Measurements from ENCODE around the gene LHX3. TPM values are rescaled to one million over a fixed set of nuclear protein-coding genes. Genes with fewer than 3 reads are reported as not detected.

Gene LHX3
- total and polyA plus RNA-seq, 2 of the 8 experiments (the other 6 are each of a cell fraction or from before 2014, with no cell fraction given) = 0.02 TPM; not detected in 1

DNA sequence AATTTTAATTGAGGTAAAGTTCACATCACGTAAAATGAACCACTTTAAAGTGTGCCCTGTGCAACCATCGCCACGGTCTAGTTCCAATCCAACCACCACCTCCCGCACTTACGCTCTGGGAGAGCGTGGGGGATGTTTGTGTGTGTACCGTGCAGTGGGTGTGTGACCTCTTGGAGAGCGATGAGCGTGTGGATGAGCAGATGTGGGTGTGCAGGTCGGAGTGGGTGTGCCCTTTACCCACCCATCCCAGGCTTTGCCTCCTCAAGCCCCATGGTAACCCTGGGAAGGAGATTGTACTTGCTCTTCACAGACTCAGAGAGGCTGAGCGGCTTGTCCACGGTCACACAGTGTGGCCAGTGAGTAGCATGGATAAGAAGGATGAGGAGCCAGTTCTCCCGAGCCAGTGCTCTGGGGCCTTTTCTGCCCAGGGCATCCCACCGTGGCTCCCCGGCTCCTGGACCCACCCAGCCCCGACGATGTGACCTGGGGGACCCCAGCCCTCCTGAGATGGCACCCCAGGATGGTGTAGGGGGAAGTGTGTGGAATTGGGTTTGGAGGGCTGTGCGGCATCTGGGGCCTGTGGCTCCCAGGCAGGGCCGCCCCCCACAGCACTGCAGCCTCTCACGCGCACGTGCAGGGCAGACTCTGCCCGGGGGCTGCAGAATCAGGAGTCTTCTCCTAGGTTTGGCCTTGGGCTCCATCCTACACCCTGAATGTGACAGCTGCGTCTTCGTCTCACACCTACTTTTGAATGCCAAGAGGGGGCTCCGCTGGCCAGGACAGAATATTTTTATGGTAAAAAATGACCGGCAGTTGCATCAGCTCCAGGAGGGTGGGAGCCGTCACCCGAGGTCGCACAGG lies 13.6 kb downstream of the LHX3 start:
- H3K27ac ChIP-seq (ENCODE audit: low read depth, low read length) = no peak overlapping the region
- no peak for TF ChIP-seq SIN3A (conservative IDR thresholded peaks at IDR 0.05 in 1 of 2, IDR thresholded peaks at IDR 0.05 in 1 of 2; ENCODE audit: low read depth in 1 of 2, low read length in 2 of 2)
- TF ChIP-seq, protein P1, sequence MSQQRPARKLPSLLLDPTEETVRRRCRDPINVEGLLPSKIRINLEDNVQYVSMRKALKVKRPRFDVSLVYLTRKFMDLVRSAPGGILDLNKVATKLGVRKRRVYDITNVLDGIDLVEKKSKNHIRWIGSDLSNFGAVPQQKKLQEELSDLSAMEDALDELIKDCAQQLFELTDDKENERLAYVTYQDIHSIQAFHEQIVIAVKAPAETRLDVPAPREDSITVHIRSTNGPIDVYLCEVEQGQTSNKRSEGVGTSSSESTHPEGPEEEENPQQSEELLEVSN (IDR thresholded peaks at IDR 0.05) = no peak
- no peak for TF ChIP-seq RXRA (IDR thresholded peaks at IDR 0.05; ENCODE audit: insufficient read depth, low read depth, low read length)
- TF ChIP-seq ZNF274 (IDR thresholded peaks at IDR 0.05; ENCODE audit: borderline replicate concordance, extremely low read depth, low read length) = no peak
- TF ChIP-seq JUN (IDR thresholded peaks at IDR 0.05; ENCODE audit: low read depth, low read length) = no peak
- no peak for TF ChIP-seq JUND (IDR thresholded peaks at IDR 0.05; ENCODE audit: low read length)
- no peak for TF ChIP-seq CHD1 (IDR thresholded peaks at IDR 0.05; ENCODE audit: low read depth, low read length)
- TF ChIP-seq RAD21 (IDR thresholded peaks at IDR 0.05 in 1 of 2, conservative IDR thresholded peaks at IDR 0.05 in 1 of 2; ENCODE audit: low read depth in 2 of 2, low read length in 2 of 2) = no peak
- no peak for TF ChIP-seq SRF (IDR thresholded peaks at IDR 0.05; ENCODE audit: low read depth, low read length)
- no peak for TF ChIP-seq SIX5 (IDR thresholded peaks at IDR 0.05; ENCODE audit: low read depth, low read length)

More for the DNA sequence above, 13.6 kb downstream of the LHX3 start:
- Histone ChIP-seq H3K9ac (replicated peaks in 1 of 4; ENCODE audit: extremely low read depth in 1 of 4, low read depth in 3 of 4, low read length in 3 of 4) (peak overlapping the region in 1 of 4 experiments; percentile 16; a peak in 1 of 7 replicates), H4K91ac (replicated peaks; ENCODE audit: insufficient read length, low read length) (peak overlapping the region; percentile 15), H2BK20ac (ENCODE audit: low read length) (peak overlapping the region; percentile 6; the same call in 1 of the 2 replicates), H3K79me2 (ENCODE audit: control insufficient read depth in 1 of 2, insufficient read depth in 2 of 2, low read length in 2 of 2) (no peaks in the 10 kb centered on the region), H4K5ac (ENCODE audit: insufficient read length, low read depth, low read length) (no peak overlapping the region), H4K20me1 (replicated peaks in 1 of 2; ENCODE audit: control insufficient read depth in 1 of 2, insufficient read depth in 2 of 2, low read length in 2 of 2) (peaks cover 3 to 8% of the 10 kb centered on the region in 2 experiments), H3K4me1 (replicated peaks in 1 of 4; ENCODE audit: control insufficient read depth in 3 of 4, insufficient read depth in 4 of 4, low read length in 3 of 4) (peaks cover 0 to 21% (median 11%) of the 10 kb centered on the region in 4 experiments; a peak in 5 of 7 replicates), H3K4ac (replicated peaks; ENCODE audit: insufficient read length, low read depth, low read length) (no peak overlapping the region), H3K14ac (ENCODE audit: insufficient read length) (no peak overlapping the region), H2BK15ac (ENCODE audit: low read length) (peak overlapping the region; percentile 97), H3K79me1 (ENCODE audit: low read depth, low read length) (no peaks in the 10 kb centered on the region), H2AFZ (ENCODE audit: low read length) (no peak overlapping the region), H3K18ac (ENCODE audit: extremely low read depth, low read length) (no peak overlapping the region; the same call in 1 of the 2 replicates), H3K27me3 (replicated peaks in 1 of 4; ENCODE audit: control insufficient read depth in 3 of 4, extremely low read depth in 1 of 4, insufficient read depth in 3 of 4, low read length in 3 of 4) (peaks cover 48 to 67% (median 63%) of the 10 kb centered on the region in 4 experiments), H3K9me3 (ENCODE audit: insufficient read depth in 2 of 2, low read depth in 1 of 2, low read length in 1 of 2) (no peaks in the 10 kb centered on the region), H3K23ac (ENCODE audit: insufficient read length) (no peak overlapping the region), H3K4me3 (ENCODE audit: extremely low read depth in 1 of 4, insufficient read depth in 2 of 4, low read depth in 3 of 4, low read length in 4 of 4) (peak overlapping the region in 1 of 4 experiments; percentile 58; a peak in 1 of 8 replicates), H3K4me2 (ENCODE audit: insufficient read depth in 1 of 2, low read depth in 2 of 2, low read length in 2 of 2) (peak overlapping the region in 1 of 2 experiments; percentile 59; a peak in 2 of 4 replicates), H3K56ac (replicated peaks; ENCODE audit: insufficient read length, low read depth, low read length) (no peak overlapping the region), H2BK12ac (ENCODE audit: low read depth, low read length) (peak overlapping the region; percentile 64; the same call in 1 of the 2 replicates), H4K8ac (ENCODE audit: extremely low read depth, insufficient read depth, low read length) (peak overlapping the region; percentile 74; the same call in 1 of the 2 replicates), H3K23me2 (ENCODE audit: low read depth, low read length) (peaks cover 3% of the 10 kb centered on the region; the same call in 1 of the 2 replicates), H3K36me3 (ENCODE audit: control insufficient read depth in 2 of 4, insufficient read depth in 4 of 4, low read length in 3 of 4) (peaks cover 0 to 7% (median 0%) of the 10 kb centered on the region in 4 experiments; a peak in 1 of 8 replicates), H2BK5ac (ENCODE audit: low read depth, low read length) (no peak overlapping the region), H2AK5ac (ENCODE audit: low read depth, low read length) (no peak overlapping the region), H2BK120ac (replicated peaks; ENCODE audit: low read depth, low read length) (no peak overlapping the region)
- ChIA-PET CTCF (ENCODE audit: partially characterized antibody) (interaction anchor here (0.9 to 3.5 kb wide), 8 partner anchors 11 to 35 kb away, joined by 3 to 18 read pairs (median 4); no protein-coding TSS in a partner anchor), POLR2A (ENCODE audit: partially characterized antibody) (interaction anchor here (1.2 to 2.3 kb wide), 3 partner anchors 11 to 14 kb away, joined by 4 to 9 read pairs (median 7); partner anchors contain the start of gene LHX3)
- WGBS, 2 experiments (ENCODE audit: extremely low coverage in 1 of 2, insufficient coverage in 1 of 2, insufficient read length in 1 of 2, insufficient replicate concordance in 2 of 2, low coverage in 1 of 2, low lambda C conversion rate in 2 of 2, missing lambda C conversion rate in 1 of 2) = 69% methylated on average over 24 of the region's 30 CpGs; no CpG with 5 or more reads in 1 of the 2 experiments
- FAIRE-seq = no peak
- no peak for DNase-seq (ENCODE audit: low read depth in 1 of 2, low spot score in 2 of 2)

Measured in H1 (cell line).